HFFc6 (cell line): Measurements from ENCODE around the gene ZNRF4. TPM values are rescaled to one million over a fixed set of nuclear protein-coding genes. Genes with fewer than 3 reads are reported as not detected.
A peak's percentile ranks its signal among the peaks of the same experiment; 100 is the strongest.

Experiments
- DNase-seq: peaks from one replicate; pipeline ENCODE4 v3.0.0-alpha.2; 2018
- H3K27ac Mint-ChIP-seq: 2 replicates; pipeline ENCODE4 v1.8.0; 2020; ENCODE audit warnings: mild to moderate bottlenecking, mixed read lengths
- H3K27me3 Mint-ChIP-seq: 2 replicates; pipeline ENCODE4 v1.8.0; 2021; ENCODE audit warnings: mild to moderate bottlenecking, moderate library complexity, mixed read lengths; ENCODE audit not compliant: insufficient read depth
- H3K36me3 Mint-ChIP-seq: 2 replicates; pipeline ENCODE4 v1.8.0; 2021; ENCODE audit warnings: low read depth, mixed read lengths
- H3K4me1 Mint-ChIP-seq: 2 replicates; pipeline ENCODE4 v1.8.0; 2020; ENCODE audit warnings: low read depth, mixed read lengths
- H3K4me3 Mint-ChIP-seq: 2 replicates; pipeline ENCODE4 v1.8.0; 2020; ENCODE audit warnings: mild to moderate bottlenecking, moderate library complexity, mixed read lengths
- H3K9me3 Mint-ChIP-seq: 2 replicates; pipeline ENCODE4 v1.8.0; 2020; ENCODE audit warnings: mild to moderate bottlenecking, mixed read lengths
- CTCF ChIP-seq: fragments of 200-600 bp; sonication (generic); IDR thresholded peaks from 2 replicates; pipeline ENCODE4 v1.5.0; 2021; ENCODE audit warnings: antibody characterized with exemption, mild to moderate bottlenecking
- total RNA-seq, 6 experiments: library from RNA; stranded (reverse); fragmentation: NEBNext Ultra II Directional; extraction: Animal tissue kit (Norgen Biotek cat#: 25700); gene quantifications; 2 replicates in 1 of 6; 3 replicates in 5 of 6; pipeline ENCODE4 v1.2.3, GENCODE V29; 2021

The ZNRF4 gene
- total RNA-seq, 6 experiments from 2014 or later: not detected

DNA sequence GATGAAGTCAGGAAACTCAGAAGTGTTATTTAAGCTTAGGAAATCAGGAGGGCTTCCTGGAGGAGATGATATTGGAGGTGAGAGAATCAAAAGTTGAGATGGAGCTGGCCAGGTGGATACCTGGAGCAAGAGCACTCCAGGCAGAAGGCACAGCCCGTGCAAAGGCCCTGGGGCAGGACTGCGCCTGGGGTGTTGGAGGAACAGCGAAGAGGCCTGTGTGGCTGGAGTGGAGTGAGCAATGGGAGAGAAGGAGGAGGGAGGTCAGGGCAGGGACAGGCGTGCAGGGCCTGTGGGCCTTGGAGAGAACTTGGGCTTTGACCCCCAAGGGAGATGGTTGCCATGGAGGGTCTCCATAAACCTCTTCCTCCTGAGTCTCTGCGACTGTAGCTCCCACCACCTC lies 42.1 kb downstream of the ZNRF4 start:
- Mint-ChIP-seq H3K9me3 (peaks cover 12% of the 10 kb centered on the region), H3K36me3 (peaks cover 5% of the 10 kb centered on the region; the same call in 1 of the 2 replicates), H3K4me1 (no peaks in the 10 kb centered on the region), H3K4me3 (no peak overlapping the region), H3K27me3 (peaks cover 51% of the 10 kb centered on the region), H3K27ac (no peak overlapping the region)
- TF ChIP-seq CTCF: no peak
- no peak for DNase-seq

DNA sequence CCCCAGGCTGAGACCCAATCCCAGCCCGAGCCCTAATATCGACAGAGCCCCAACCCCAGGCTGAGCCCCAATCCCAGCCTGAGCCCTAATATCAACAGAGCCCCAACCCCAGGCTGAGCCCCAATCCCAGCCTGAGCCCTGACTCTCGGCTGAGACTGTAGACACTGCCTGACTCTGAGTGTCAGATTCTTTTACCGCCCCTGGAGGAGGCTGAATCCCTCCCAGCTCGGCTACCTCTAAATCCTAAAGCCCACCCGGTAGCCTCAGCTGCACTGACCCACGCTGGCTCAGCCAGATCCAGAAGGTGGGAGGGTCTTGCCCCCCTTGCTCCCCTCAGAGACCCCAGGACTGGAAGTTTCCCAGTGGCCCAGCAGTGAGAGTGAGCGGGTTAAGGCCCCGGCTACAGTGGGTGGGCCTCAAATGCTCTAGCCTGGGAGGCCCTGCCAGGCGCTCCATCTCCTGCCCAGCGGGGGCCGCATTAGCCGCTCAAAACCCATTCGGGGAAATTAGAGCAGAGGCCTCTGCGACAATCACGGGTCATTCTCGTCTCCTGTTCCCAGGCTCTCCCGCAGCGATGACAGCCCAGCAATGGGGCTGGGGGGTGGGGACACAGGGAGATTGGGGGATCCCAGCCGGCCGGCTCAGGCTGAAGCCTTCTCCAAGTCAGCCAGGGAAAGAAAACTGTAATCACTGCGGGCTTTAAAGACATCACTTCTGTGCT lies 43.8 kb downstream of the ZNRF4 start:
- H3K27me3 Mint-ChIP-seq: peaks cover 36% of the 10 kb centered on the region
- no peak overlapping the region for H3K27ac Mint-ChIP-seq
- TF ChIP-seq CTCF: no peak
- peaks cover 6% of the 10 kb centered on the region for H3K36me3 Mint-ChIP-seq
- H3K4me1 Mint-ChIP-seq: no peaks in the 10 kb centered on the region
- peaks cover 24% of the 10 kb centered on the region for H3K9me3 Mint-ChIP-seq
- no peak for DNase-seq
- no peak overlapping the region for H3K4me3 Mint-ChIP-seq

GRCh38 chr19:5501907-5502306 lies 46.7 kb downstream of the ZNRF4 start:
- peaks cover 35% of the 10 kb centered on the region for H3K9me3 Mint-ChIP-seq
- TF ChIP-seq CTCF: no peak
- no peak for DNase-seq
- H3K4me3 Mint-ChIP-seq: no peak overlapping the region
- H3K27ac Mint-ChIP-seq: no peak overlapping the region
- peaks cover 11% of the 10 kb centered on the region for H3K36me3 Mint-ChIP-seq
- peaks cover 17% of the 10 kb centered on the region for H3K27me3 Mint-ChIP-seq
- no peaks in the 10 kb centered on the region for H3K4me1 Mint-ChIP-seq

- TF ChIP-seq CTCF: 0 out of 2 replicates have a peak, but pooled peaks have one; percentile 18
- H3K27ac Mint-ChIP-seq: no peak overlapping the region
- peaks cover 35% of the 10 kb centered on the region for H3K9me3 Mint-ChIP-seq
- H3K36me3 Mint-ChIP-seq: peaks cover 11% of the 10 kb centered on the region
- H3K27me3 Mint-ChIP-seq: peaks cover 8% of the 10 kb centered on the region
- H3K4me1 Mint-ChIP-seq: no peaks in the 10 kb centered on the region
- DNase-seq: no peak
- H3K4me3 Mint-ChIP-seq: no peak overlapping the region
These were observed 48.4 kb downstream of the ZNRF4 start for GRCh38 chr19:5503598-5503997.

DNA sequence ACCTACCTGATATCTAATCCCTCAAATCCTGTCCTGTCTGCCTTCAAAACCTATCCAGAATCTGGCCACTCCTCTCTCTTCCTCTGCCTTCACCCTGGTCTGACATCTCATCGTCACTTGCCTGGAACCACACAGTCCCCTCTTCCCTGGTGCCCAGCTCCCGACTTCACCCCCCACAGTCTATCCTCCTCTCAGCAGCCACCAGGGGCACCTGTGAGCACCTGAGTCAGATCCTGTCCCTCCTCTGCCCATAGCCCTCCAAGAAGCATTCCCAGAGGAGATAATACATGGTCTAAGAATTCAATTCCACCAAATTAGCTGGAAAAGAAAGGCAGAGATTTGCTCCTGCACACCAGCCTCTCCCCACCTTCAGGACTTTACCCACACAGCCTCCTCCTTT lies 48.9 kb downstream of the ZNRF4 start:
- DNase-seq: no peak

More for the DNA sequence above, 48.9 kb downstream of the ZNRF4 start:
- no peak overlapping the region for H3K27ac Mint-ChIP-seq
- peaks cover 11% of the 10 kb centered on the region for H3K36me3 Mint-ChIP-seq
- H3K4me1 Mint-ChIP-seq: no peaks in the 10 kb centered on the region
- TF ChIP-seq CTCF: no peak; the same call in 1 of the 2 replicates
- no peak overlapping the region for H3K4me3 Mint-ChIP-seq
- H3K9me3 Mint-ChIP-seq: peaks cover 35% of the 10 kb centered on the region
- H3K27me3 Mint-ChIP-seq: peaks cover 6% of the 10 kb centered on the region

Other genes starting within 250 kb of the ZNRF4 start
- 100 to 1,000 TPM in 2 of 6 experiments, 10 to 100 TPM in 4; 78.4 to 102 (median 96.8) TPM for gene PTPRS, start 114.6 kb upstream of the ZNRF4 start, total RNA-seq
- gene TINCR, start 112.5 kb downstream of the ZNRF4 start, total RNA-seq: under 1 TPM in 5 of 6 experiments, not detected in 1; 0.05 to 0.34 (median 0.13) TPM
- 10 to 100 TPM; 30.4 to 41.8 (median 37.3) TPM for gene SAFB2, start 167.4 kb downstream of the ZNRF4 start, total RNA-seq
- 10 to 100 TPM; 41.7 to 53.6 (median 49.3) TPM for gene SAFB, start 167.7 kb downstream of the ZNRF4 start, total RNA-seq
- gene MICOS13, start 225.1 kb downstream of the ZNRF4 start, total RNA-seq: 10 to 100 TPM; 77.9 to 91.6 (median 80.1) TPM
- 1 to 10 TPM; 3.5 to 9.1 (median 4.5) TPM for gene HSD11B1L, start 225.6 kb downstream of the ZNRF4 start, total RNA-seq
- 100 to 1,000 TPM; 712 to 903 (median 850) TPM for gene RPL36, start 234.9 kb downstream of the ZNRF4 start, total RNA-seq